A549 (cell line): Measurements from ENCODE around the gene TMEM232. TPM values are rescaled to one million over a fixed set of nuclear protein-coding genes. Genes with fewer than 3 reads are reported as not detected.

ENCODE experiments used
- ATAC-seq, 2 experiments: fragments of 200-7000 bp in 1 of 2; fragments of >200 bp in 1 of 2; cut with Nextera tagmentation in 1 of 2; cut with Tn5 transposase in 1 of 2; 3 replicates each; pipeline versions ENCODE4 v1.8.0 to v1.9.1; 2018 to 2020; ENCODE audit warnings: mild to moderate bottlenecking in 1 of 2, moderate library complexity in 1 of 2
- CTCF ChIA-PET: fragments of 300-600 bp; sonication (Branson Sonifier 250); formaldehyde crosslinking; extraction: SDS; loops from one replicate; lab custom pipeline; 2021; ENCODE audit warnings: antibody characterized with exemption, inconsistent platforms; lab: Yijun Ruan, JAX
- POLR2A ChIA-PET: fragments of 350-600 bp; formaldehyde crosslinking; extraction: SDS; loops from one replicate; lab custom pipeline; 2021; ENCODE audit warnings: antibody characterized with exemption, inconsistent platforms; lab: Yijun Ruan, JAX
- DNase-seq, 2 experiments: peaks; one replicate each; pipeline versions ENCODE4 v3.0.0 to v3.0.0-alpha.2; 2011 to 2016; ENCODE audit warnings: low read depth in 1 of 2, low spot score in 1 of 2
- FAIRE-seq: peaks from 2 replicates; lab custom pipeline; 2011; peaks lifted over from hg19 to GRCh38; lab: Jason Lieb, UNC
- H3K27ac ChIP-seq, 2 experiments: fragments of >200 bp; sonication (Bioruptor Twin); formaldehyde crosslinking; 3 replicates each; pipeline ENCODE4 v1.5.1; 2016 to 2017
- H3K4me1 ChIP-seq: fragments of >200 bp; sonication (Bioruptor Twin); formaldehyde crosslinking; 3 replicates; pipeline ENCODE4 v1.6.1; 2016
- H3K4me2 ChIP-seq: fragments of >200 bp; sonication (Bioruptor Twin); formaldehyde crosslinking; 3 replicates; pipeline ENCODE4 v1.6.1; 2016
- H3K4me3 ChIP-seq: fragments of >200 bp; sonication (Bioruptor Twin); formaldehyde crosslinking; 3 replicates; pipeline ENCODE4 v1.5.1; 2016
- H3K9me3 ChIP-seq: fragments of >200 bp; sonication (Bioruptor Twin); formaldehyde crosslinking; 3 replicates; pipeline ENCODE4 v1.6.1; 2016
- ATOH8 ChIP-seq: fragments of 250-450 bp; sonication (Bioruptor Pico); IDR thresholded peaks from 2 replicates; pipeline ENCODE4 v1.5.0; 2020; ENCODE audit warnings: low read depth, mild to moderate bottlenecking, moderate library complexity
- BHLHE40 ChIP-seq: IDR thresholded peaks from 2 replicates; pipeline ENCODE4 v1.6.1; 2012; ENCODE audit warnings: low read depth, low read length, inconsistent platforms
- CHD2 ChIP-seq: fragments of 150-350 bp; IDR thresholded peaks from 2 replicates; pipeline ENCODE4 v1.6.1; 2014; ENCODE audit warnings: low read length; ENCODE audit not compliant: partially characterized antibody
- CHD4 ChIP-seq: fragments of 200-600 bp; sonication (generic); IDR thresholded peaks from 2 replicates; pipeline ENCODE4 v1.6.1; 2016; ENCODE audit warnings: antibody characterized with exemption, mild to moderate bottlenecking, borderline replicate concordance
- FOSB ChIP-seq: fragments of 250-450 bp; sonication (Bioruptor Pico); IDR thresholded peaks from 2 replicates; pipeline ENCODE4 v1.5.0; 2020; ENCODE audit warnings: mild to moderate bottlenecking, moderate library complexity
- FOXS1 ChIP-seq: fragments of 250-450 bp; sonication (Bioruptor Pico); IDR thresholded peaks from 2 replicates; pipeline ENCODE4 v1.5.0; 2020; ENCODE audit warnings: mild to moderate bottlenecking, moderate library complexity
- GATA3 ChIP-seq: IDR thresholded peaks from 2 replicates; pipeline ENCODE4 v1.6.1; 2012; ENCODE audit warnings: borderline replicate concordance
- HDAC2 ChIP-seq: fragments of 200-600 bp; sonication (generic); IDR thresholded peaks from 2 replicates; pipeline ENCODE4 v1.6.1; 2016
- HEYL ChIP-seq: fragments of 250-450 bp; sonication (Bioruptor Pico); IDR thresholded peaks from 2 replicates; pipeline ENCODE4 v1.8.0; 2021; ENCODE audit warnings: mild to moderate bottlenecking, moderate library complexity
- HOXA7 ChIP-seq: fragments of 250-450 bp; sonication (Bioruptor Pico); IDR thresholded peaks from 2 replicates; pipeline ENCODE4 v1.5.0; 2020; ENCODE audit warnings: mild to moderate bottlenecking, moderate library complexity
- HOXB13 ChIP-seq: fragments of 250-450 bp; sonication (Bioruptor Pico); IDR thresholded peaks from 2 replicates; pipeline ENCODE4 v1.5.0; 2020; ENCODE audit warnings: low read depth, mild to moderate bottlenecking, moderate library complexity
- JUN ChIP-seq, 2 experiments: fragments of >200 bp; sonication (Bioruptor Twin); formaldehyde crosslinking; IDR thresholded peaks; 2 replicates in 1 of 2; 3 replicates in 1 of 2; pipeline ENCODE4 v1.6.1; 2016 to 2017
- KDM5A ChIP-seq: fragments of 200-600 bp; sonication (generic); IDR thresholded peaks from 2 replicates; pipeline ENCODE4 v1.6.1; 2016; ENCODE audit warnings: antibody characterized with exemption, mild to moderate bottlenecking
- MAFK ChIP-seq: fragments of 450-650 bp; IDR thresholded peaks from 2 replicates; pipeline ENCODE4 v1.6.1; 2014; ENCODE audit not compliant: partially characterized antibody
- NR3C1 ChIP-seq: fragments of >200 bp; sonication (Bioruptor Twin); formaldehyde crosslinking; IDR thresholded peaks from 3 replicates; pipeline ENCODE4 v1.6.1; 2017
- POLR2AphosphoS2 ChIP-seq: conservative IDR thresholded peaks from 2 replicates; pipeline ENCODE4 v1.6.1; 2012; ENCODE audit warnings: low read length, improper control_type of control experiment, inconsistent platforms
- RCOR1 ChIP-seq: fragments of 150-350 bp; IDR thresholded peaks from 2 replicates; pipeline ENCODE4 v1.6.1; 2014; ENCODE audit warnings: antibody characterized with exemption, low read length, low read depth
- RFX5 ChIP-seq: fragments of 450-650 bp; IDR thresholded peaks from 2 replicates; pipeline ENCODE4 v1.7.1; 2014; ENCODE audit warnings: antibody characterized with exemption, mild to moderate bottlenecking, moderate library complexity
- RNF2 ChIP-seq: fragments of 200-600 bp; sonication (generic); IDR thresholded peaks from 2 replicates; pipeline ENCODE4 v1.6.1; 2016; ENCODE audit warnings: low read depth, mild to moderate bottlenecking, antibody characterized with exemption, moderate library complexity, borderline replicate concordance
- USF2 ChIP-seq: fragments of 450-650 bp; IDR thresholded peaks from 2 replicates; pipeline ENCODE4 v1.6.1; 2014; ENCODE audit warnings: antibody characterized with exemption
- WGBS: methylation state at CpG from one replicate; pipeline ENCODE4 v1.1.6; 2017; ENCODE audit errors: missing lambda C conversion rate; 5-methylcytosine and 5-hydroxymethylcytosine counted together
- polyA plus RNA-seq, 4 experiments: library from polyadenylated mRNA; depleted of rRNA in 3 of 4; stranded (reverse); fragments of >200 nt; fragmentation: RNase III in 1 of 4; extraction: RNeasy Plus Mini Kit Qiagen cat#74134 plus additional on column Dnase treatment in 1 of 4; gene quantifications; 2 replicates in 3 of 4; 3 replicates in 1 of 4; pipeline ENCODE4 v1.2.3, GENCODE V29; 2011 to 2017
- TF ChIP-seq, protein P1 (sequence below): IDR thresholded peaks from 2 replicates; pipeline ENCODE4 v1.6.1; 2012
- TF ChIP-seq, protein P2 (sequence below): fragments of 250-450 bp; sonication (Bioruptor Pico); IDR thresholded peaks from 2 replicates; pipeline ENCODE4 v1.5.0; 2021; ENCODE audit warnings: mild to moderate bottlenecking, moderate library complexity, borderline replicate concordance
- TF ChIP-seq, protein P3 (sequence below): fragments of 150-350 bp; IDR thresholded peaks from 2 replicates; pipeline ENCODE4 v1.6.1; 2014; ENCODE audit warnings: low read depth, mild to moderate bottlenecking, low read length

Gene TMEM232
- polyA plus RNA-seq, 2 of the 4 experiments (the other 2 are of a cell fraction), result 0.12 to 0.39 TPM

DNA sequence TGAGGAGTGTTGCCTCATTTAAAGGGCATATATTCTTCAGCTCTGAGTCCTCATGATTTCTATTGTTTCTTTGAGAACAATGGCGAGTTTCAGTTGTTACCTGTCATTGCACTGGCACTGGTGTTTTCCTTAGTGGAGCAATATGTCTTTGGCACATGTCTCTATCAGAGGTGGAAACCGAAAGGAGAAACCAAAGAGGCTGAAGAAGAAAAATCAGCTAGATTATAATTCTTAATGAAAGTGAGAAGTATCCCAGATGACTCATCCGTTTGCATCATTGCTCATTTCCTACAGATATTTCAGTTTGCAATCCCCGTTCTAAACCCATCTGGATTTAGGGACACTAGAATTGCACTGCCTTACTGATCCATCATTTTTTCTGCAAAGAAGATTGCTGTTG is 324.6 kb downstream of the TMEM232 start (continued):
- TF ChIP-seq JUN (IDR thresholded peaks at IDR 0.05), result no peak
- no peak for TF ChIP-seq POLR2AphosphoS2
- no peak for TF ChIP-seq HDAC2
- no peak for TF ChIP-seq RCOR1

DNA sequence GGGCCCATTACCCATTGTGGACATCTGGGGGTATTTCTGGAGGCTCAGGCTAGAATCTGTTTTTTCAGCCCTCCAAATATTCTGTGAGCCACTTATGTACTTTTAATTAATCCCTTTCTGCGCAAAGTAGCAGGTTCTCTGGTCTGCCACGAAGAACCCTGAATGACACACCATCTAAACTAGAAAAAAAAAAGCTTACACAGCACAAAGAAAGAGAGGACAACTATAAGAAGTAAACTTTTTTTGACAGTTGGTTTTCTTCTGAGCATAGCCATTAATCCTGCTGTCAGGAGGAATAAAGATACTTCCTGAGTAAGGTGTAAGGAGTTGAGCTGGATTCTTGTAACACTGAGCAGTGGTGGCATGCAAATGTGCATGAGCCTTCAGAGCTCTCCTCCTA is 327.5 kb downstream of the TMEM232 start:
- no peak for ATAC-seq
- H3K27ac ChIP-seq, result no peak overlapping the region
- DNase-seq, result no peak
- no peaks in the 10 kb centered on the region for H3K4me1 ChIP-seq
- POLR2A ChIA-PET, result no interaction called here
- H3K4me2 ChIP-seq, result no peak overlapping the region
- no peak overlapping the region for H3K4me3 ChIP-seq
- FAIRE-seq, result no peak
- CTCF ChIA-PET, result interaction anchor here (0.8 kb wide), 1 partner anchor 62 kb away, joined by 3 read pairs; no protein-coding TSS in a partner anchor
- TF ChIP-seq ATOH8 (CRISPR knock-in tag), result no peak
- TF ChIP-seq MAFK, result peak; percentile 48
- WGBS, result 2% methylated on average over 2 of the region's 2 CpGs
- H3K9me3 ChIP-seq, result no peaks in the 10 kb centered on the region

- ChIA-PET POLR2A (no interaction called here), CTCF (no interaction called here)
- ATAC-seq (no peak), DNase-seq (no peak), FAIRE-seq (no peak)
- no peak overlapping the region for H3K27ac ChIP-seq
- H3K4me3 ChIP-seq, result no peak overlapping the region
- no peaks in the 10 kb centered on the region for H3K4me1 ChIP-seq
- no peaks in the 10 kb centered on the region for H3K9me3 ChIP-seq
- H3K4me2 ChIP-seq, result no peak overlapping the region
- TF ChIP-seq POLR2AphosphoS2 (no peak), USF2 (no peak), RNF2 (no peak), HOXA7 (CRISPR knock-in tag) (no peak), CHD2 (no peak), HEYL (no peak)
- WGBS, result 0% methylated on average over 1 of the region's 1 CpG
Observed at GRCh38 chr5:110397281-110397680, 329.2 kb downstream of the TMEM232 start.

DNA sequence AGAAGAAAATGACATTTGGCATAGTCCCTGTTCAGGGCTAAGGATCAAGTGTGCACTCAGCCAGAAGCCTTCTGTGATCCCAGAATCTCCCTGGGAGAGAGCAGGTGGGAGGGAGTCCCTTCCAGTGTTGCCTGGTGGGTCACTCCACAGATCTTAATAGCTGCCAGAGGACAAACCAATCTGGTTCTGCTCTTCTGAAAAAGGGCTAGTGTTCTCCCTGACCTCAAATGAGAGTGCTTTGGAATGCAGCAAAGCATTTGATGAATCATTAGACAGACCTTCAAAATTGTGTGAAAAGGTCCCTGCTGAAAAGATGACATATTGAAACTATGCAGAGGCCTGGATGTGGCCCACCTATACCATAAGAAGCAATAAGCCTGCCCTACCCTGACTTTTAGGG is 339.7 kb downstream of the TMEM232 start:
- no peak for TF ChIP-seq RFX5
- no peak for FAIRE-seq
- H3K4me3 ChIP-seq, result no peak overlapping the region
- POLR2A ChIA-PET, result no interaction called here
- H3K27ac ChIP-seq, result no peak overlapping the region
- no peak for ATAC-seq
- CTCF ChIA-PET, result no interaction called here
- H3K9me3 ChIP-seq, result no peaks in the 10 kb centered on the region
- H3K4me2 ChIP-seq, result no peak overlapping the region
- DNase-seq, result no peak
- no peaks in the 10 kb centered on the region for H3K4me1 ChIP-seq

DNA sequence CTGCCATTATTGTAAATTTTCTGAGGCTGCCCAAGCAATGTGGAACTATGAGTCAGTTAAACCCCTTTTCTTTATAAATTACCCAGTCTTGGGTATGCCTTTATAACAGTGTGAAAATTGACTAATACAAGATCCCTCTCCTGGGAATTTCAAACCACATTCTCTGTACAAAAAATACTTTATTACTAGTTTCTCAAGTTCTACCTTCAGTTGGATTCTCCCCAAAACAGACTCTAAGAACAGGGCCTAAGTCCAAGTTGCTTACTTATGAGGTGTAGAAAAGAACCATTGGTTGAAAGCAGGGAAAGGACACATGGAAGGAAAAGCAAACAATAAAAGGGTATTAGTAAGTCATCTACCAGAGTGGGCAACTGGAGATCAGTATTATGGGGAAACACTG is 343.2 kb downstream of the TMEM232 start:
- Histone ChIP-seq H3K4me1 (no peaks in the 10 kb centered on the region), H3K9me3 (no peaks in the 10 kb centered on the region), H3K4me3 (no peak overlapping the region), H3K27ac (no peak overlapping the region), H3K4me2 (no peak overlapping the region)
- DNase-seq (no peak), FAIRE-seq (no peak), ATAC-seq (no peak)
- POLR2A ChIA-PET, result no interaction called here
- CTCF ChIA-PET, result no interaction called here
- TF ChIP-seq GATA3 (no peak), CHD4 (no peak), FOSB (CRISPR knock-in tag) (no peak), MAFK (no peak), HOXB13 (CRISPR knock-in tag) (no peak), RNF2 (no peak), BHLHE40 (no peak), HDAC2 (no peak), NR3C1 (no peak), FOXS1 (CRISPR knock-in tag) (no peak), KDM5A (no peak)
- TF ChIP-seq, protein P1, sequence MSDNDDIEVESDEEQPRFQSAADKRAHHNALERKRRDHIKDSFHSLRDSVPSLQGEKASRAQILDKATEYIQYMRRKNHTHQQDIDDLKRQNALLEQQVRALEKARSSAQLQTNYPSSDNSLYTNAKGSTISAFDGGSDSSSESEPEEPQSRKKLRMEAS, result no peak
- TF ChIP-seq, protein P2, sequence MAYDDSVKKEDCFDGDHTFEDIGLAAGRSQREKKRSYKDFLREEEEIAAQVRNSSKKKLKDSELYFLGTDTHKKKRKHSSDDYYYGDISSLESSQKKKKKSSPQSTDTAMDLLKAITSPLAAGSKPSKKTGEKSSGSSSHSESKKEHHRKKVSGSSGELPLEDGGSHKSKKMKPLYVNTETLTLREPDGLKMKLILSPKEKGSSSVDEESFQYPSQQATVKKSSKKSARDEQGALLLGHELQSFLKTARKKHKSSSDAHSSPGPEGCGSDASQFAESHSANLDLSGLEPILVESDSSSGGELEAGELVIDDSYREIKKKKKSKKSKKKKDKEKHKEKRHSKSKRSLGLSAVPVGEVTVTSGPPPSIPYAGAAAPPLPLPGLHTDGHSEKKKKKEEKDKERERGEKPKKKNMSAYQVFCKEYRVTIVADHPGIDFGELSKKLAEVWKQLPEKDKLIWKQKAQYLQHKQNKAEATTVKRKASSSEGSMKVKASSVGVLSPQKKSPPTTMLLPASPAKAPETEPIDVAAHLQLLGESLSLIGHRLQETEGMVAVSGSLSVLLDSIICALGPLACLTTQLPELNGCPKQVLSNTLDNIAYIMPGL (CRISPR knock-in tag), result no peak
- TF ChIP-seq, protein P3, sequence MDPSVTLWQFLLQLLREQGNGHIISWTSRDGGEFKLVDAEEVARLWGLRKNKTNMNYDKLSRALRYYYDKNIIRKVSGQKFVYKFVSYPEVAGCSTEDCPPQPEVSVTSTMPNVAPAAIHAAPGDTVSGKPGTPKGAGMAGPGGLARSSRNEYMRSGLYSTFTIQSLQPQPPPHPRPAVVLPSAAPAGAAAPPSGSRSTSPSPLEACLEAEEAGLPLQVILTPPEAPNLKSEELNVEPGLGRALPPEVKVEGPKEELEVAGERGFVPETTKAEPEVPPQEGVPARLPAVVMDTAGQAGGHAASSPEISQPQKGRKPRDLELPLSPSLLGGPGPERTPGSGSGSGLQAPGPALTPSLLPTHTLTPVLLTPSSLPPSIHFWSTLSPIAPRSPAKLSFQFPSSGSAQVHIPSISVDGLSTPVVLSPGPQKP, result no peak
